Measurements from ENCODE around the gene SLC9A9.

The SLC9A9 gene

DNA sequence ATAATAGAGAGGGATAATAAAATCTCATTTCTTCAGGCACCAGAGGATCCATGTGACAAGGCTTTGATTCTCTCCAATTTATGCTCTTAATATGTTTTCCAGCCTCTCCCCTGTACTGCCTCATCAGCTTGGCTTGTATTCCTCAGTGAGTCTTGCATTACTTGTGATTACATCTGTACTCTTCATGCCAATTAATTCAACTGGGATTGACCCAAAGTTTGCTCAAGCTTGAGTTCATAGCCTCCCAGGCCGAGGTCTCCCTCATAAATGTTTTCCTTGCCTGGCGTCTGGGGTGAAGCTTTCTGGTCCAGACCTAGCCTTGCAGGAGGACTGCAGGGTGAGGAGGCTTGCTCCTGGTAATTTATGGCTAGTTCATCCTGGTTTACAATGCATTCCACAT lies 581.8 kb downstream of the SLC9A9 start:
- ATAC-seq: no peak
- TF ChIP-seq BACH2 (CRISPR knock-in tag; IDR thresholded peaks at IDR 0.05; ENCODE audit: borderline replicate concordance): no peak
- no peak for TF ChIP-seq RARB (CRISPR knock-in tag; IDR thresholded peaks at IDR 0.05)
- no peak for TF ChIP-seq ZNF8 (CRISPR knock-in tag; IDR thresholded peaks at IDR 0.05)
- TF ChIP-seq ZFP3 (CRISPR knock-in tag; IDR thresholded peaks at IDR 0.05): no peak

- TF ChIP-seq ZNF565 (CRISPR knock-in tag; conservative IDR thresholded peaks at IDR 0.05; ENCODE audit: low read depth): no peak
- TF ChIP-seq OSR1 (CRISPR knock-in tag; IDR thresholded peaks at IDR 0.05): no peak
- TF ChIP-seq PPARA (CRISPR knock-in tag; IDR thresholded peaks at IDR 0.05; ENCODE audit: borderline replicate concordance): no peak
- no peak for TF ChIP-seq ZNF8 (CRISPR knock-in tag; IDR thresholded peaks at IDR 0.05)
- no peak for TF ChIP-seq TSHZ2 (CRISPR knock-in tag; IDR thresholded peaks at IDR 0.05)
- TF ChIP-seq ZC3H10 (CRISPR knock-in tag; IDR thresholded peaks at IDR 0.05): no peak
- TF ChIP-seq CSDC2 (CRISPR knock-in tag; IDR thresholded peaks at IDR 0.05): no peak
- no peak for ATAC-seq
These were observed 582.7 kb downstream of the SLC9A9 start for GRCh38 chr3:143265501-143266070.

DNA sequence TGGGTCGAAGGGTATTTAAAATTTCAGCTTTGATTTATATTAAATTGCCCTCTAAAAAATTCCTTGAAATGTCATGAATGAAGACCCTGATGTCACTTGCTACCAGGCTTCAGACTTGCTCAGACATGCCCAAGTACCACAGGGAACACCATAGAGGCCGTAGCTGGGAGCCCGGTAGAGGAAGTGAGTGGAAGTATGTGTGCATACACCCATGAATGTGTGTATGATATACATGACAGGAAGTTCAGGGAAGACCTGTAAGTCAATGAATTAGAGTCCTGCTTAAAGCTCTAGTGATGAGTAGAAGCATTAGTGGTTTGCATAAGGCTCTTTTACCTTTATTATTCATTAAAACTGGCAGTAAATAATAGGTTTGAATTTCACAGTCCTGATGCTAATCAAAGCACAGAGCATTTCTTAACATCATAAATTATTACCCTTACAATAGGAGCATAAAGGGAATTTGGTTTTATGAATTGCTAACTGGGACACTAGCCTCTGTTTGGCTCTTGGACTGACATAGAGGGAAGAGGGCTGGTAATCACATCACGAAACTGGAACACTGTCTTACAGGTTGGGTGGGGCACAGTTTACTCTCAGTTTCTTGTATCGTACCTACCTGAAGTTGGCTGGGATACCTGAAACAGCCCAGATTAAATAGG lies 584.3 kb downstream of the SLC9A9 start:
- ATAC-seq: no peak
- no peak for TF ChIP-seq ZFP30 (CRISPR knock-in tag; IDR thresholded peaks at IDR 0.05)
- no peak for TF ChIP-seq ARNTL (CRISPR knock-in tag; IDR thresholded peaks at IDR 0.05; ENCODE audit: borderline replicate concordance, low read depth)
- no peak for TF ChIP-seq ZNF70 (CRISPR knock-in tag; IDR thresholded peaks at IDR 0.05)
- TF ChIP-seq GLIS3 (CRISPR knock-in tag; IDR thresholded peaks at IDR 0.05): no peak
- TF ChIP-seq RARB (CRISPR knock-in tag; IDR thresholded peaks at IDR 0.05): no peak
- TF ChIP-seq TOX (CRISPR knock-in tag; IDR thresholded peaks at IDR 0.05; ENCODE audit: borderline replicate concordance): no peak
- TF ChIP-seq PPARA (CRISPR knock-in tag; IDR thresholded peaks at IDR 0.05; ENCODE audit: borderline replicate concordance): no peak
- no peak for TF ChIP-seq ZFP3 (CRISPR knock-in tag; IDR thresholded peaks at IDR 0.05)
- TF ChIP-seq BACH2 (CRISPR knock-in tag; IDR thresholded peaks at IDR 0.05; ENCODE audit: borderline replicate concordance): no peak
- TF ChIP-seq ZC3H10 (CRISPR knock-in tag; IDR thresholded peaks at IDR 0.05): no peak
- no peak for TF ChIP-seq ZNF8 (CRISPR knock-in tag; IDR thresholded peaks at IDR 0.05)
- TF ChIP-seq, protein P1, sequence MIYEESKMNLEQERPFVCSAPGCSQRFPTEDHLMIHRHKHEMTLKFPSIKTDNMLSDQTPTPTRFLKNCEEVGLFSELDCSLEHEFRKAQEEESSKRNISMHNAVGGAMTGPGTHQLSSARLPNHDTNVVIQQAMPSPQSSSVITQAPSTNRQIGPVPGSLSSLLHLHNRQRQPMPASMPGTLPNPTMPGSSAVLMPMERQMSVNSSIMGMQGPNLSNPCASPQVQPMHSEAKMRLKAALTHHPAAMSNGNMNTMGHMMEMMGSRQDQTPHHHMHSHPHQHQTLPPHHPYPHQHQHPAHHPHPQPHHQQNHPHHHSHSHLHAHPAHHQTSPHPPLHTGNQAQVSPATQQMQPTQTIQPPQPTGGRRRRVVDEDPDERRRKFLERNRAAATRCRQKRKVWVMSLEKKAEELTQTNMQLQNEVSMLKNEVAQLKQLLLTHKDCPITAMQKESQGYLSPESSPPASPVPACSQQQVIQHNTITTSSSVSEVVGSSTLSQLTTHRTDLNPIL (CRISPR knock-in tag; IDR thresholded peaks at IDR 0.05; ENCODE audit: low read depth): no peak

DNA sequence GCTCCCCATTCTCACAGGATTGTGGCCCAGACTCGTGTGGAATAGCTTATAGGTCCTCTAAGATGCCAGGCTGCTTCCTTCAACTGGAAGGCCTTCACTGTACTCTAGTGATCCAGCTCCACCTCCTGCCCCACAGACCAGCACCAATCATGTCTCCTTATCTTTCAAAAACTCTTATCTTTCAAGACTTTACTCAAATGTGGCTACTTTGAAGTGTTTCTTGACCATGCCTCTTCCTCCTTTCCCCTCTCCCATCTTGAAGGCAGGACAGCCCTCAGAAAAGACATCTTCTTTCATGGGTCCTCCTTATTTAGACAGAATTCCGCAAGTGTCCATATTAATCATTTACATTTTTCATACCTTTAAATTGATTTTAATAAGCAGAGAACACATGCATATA lies 586.4 kb downstream of the SLC9A9 start:
- ATAC-seq: no peak
- TF ChIP-seq ZNF70 (CRISPR knock-in tag; IDR thresholded peaks at IDR 0.05): no peak
- TF ChIP-seq TSHZ2 (CRISPR knock-in tag; IDR thresholded peaks at IDR 0.05): no peak
- no peak for TF ChIP-seq CSRNP3 (CRISPR knock-in tag; IDR thresholded peaks at IDR 0.05)
- no peak for TF ChIP-seq ZC3H10 (CRISPR knock-in tag; IDR thresholded peaks at IDR 0.05)
- no peak for TF ChIP-seq PATZ1 (CRISPR knock-in tag; IDR thresholded peaks at IDR 0.05; ENCODE audit: borderline replicate concordance)
- TF ChIP-seq ISL1 (CRISPR knock-in tag; IDR thresholded peaks at IDR 0.05): no peak
- no peak for TF ChIP-seq ZNF565 (CRISPR knock-in tag; conservative IDR thresholded peaks at IDR 0.05; ENCODE audit: low read depth)
- no peak for TF ChIP-seq SNAI2 (CRISPR knock-in tag; IDR thresholded peaks at IDR 0.05)
- no peak for TF ChIP-seq TOX (CRISPR knock-in tag; IDR thresholded peaks at IDR 0.05; ENCODE audit: borderline replicate concordance)
- TF ChIP-seq CSDC2 (CRISPR knock-in tag; IDR thresholded peaks at IDR 0.05): no peak
- no peak for TF ChIP-seq GLIS3 (CRISPR knock-in tag; IDR thresholded peaks at IDR 0.05)
